HCT116 (cell line): ENCODE measurements around the gene SERPINI1. TPM values are rescaled to one million over a fixed set of nuclear protein-coding genes. Genes with fewer than 3 reads are reported as not detected.
"Not testable (repeated sequence)": the region's sequence is repeated elsewhere in the genome, so short reads cannot be mapped to it uniquely, and the experiment has no call there.

ENCODE experiments used
- ATAC-seq: fragments of 200-7000 bp; cut with Tn5 transposase; 2 replicates; pipeline ENCODE4 v1.9.1; 2020; ENCODE audit warnings: mild to moderate bottlenecking, moderate library complexity
- BruUV-seq: library from RNA; stranded (reverse); fragments of 400-500 nt; replicated peaks from 2 replicates; lab custom pipeline; 2021; lab: Mats Ljungman, UMichigan
- CTCF ChIA-PET: fragments of 300-600 bp; sonication (Branson Sonifier 250); formaldehyde crosslinking; loops from one replicate; lab custom pipeline; 2021; ENCODE audit warnings: antibody characterized with exemption; lab: Charles Lee
- POLR2A ChIA-PET: fragments of 300-600, 350-600 bp; sonication (Branson Sonifier 250); formaldehyde crosslinking; loops from one replicate; lab custom pipeline; 2021; ENCODE audit warnings: antibody characterized with exemption; lab: Charles Lee
- RAD21 ChIA-PET, 2 experiments: fragments of 300-600 bp; sonication (Branson Sonifier 250); formaldehyde crosslinking; loops; one replicate each; lab custom pipeline; 2023; ENCODE audit warnings: low total read pairs in 2 of 2; ENCODE audit not compliant: uncharacterized antibody in 2 of 2, unreplicated experiment in 2 of 2, low non-redundant PET in 1 of 2; lab: Charles Lee
- DNase-seq: peaks from one replicate; pipeline ENCODE4 v3.0.0-alpha.2; 2010; ENCODE audit warnings: low read depth, low spot score
- H2AFZ ChIP-seq: fragments of 200-600 bp; shearing (Covaris generic), sonication (generic); 2 replicates; pipeline ENCODE4 v1.6.1; 2017; ENCODE audit warnings: low read depth, mixed run types, mixed read lengths, antibody characterized with exemption, low read length; ENCODE audit not compliant: poor library complexity, severe bottlenecking
- H3K27ac ChIP-seq: 2 replicates; pipeline ENCODE4 v1.5.1; 2012; ENCODE audit warnings: low read depth, low read length
- H3K27me3 ChIP-seq: fragments of 200-600 bp; sonication (generic); 2 replicates; pipeline ENCODE4 v1.6.1; 2016; ENCODE audit warnings: mixed run types, low read length, mixed read lengths; ENCODE audit not compliant: insufficient read depth
- H3K36me3 ChIP-seq, 2 experiments: fragments of 200-500 bp in 1 of 2; fragments of 200-600 bp in 1 of 2; sonication (Bioruptor generic) in 1 of 2; sonication (generic) in 1 of 2; 2 replicates each; pipeline versions ENCODE4 v1.5.1 to v1.6.1; 2014 to 2016; ENCODE audit warnings: low read length in 2 of 2, inconsistent platforms in 1 of 2, mixed read lengths in 1 of 2, mixed run types in 1 of 2; ENCODE audit not compliant: insufficient read depth in 2 of 2, control insufficient read depth in 1 of 2
- H3K4me1 ChIP-seq, 2 experiments: fragments of 200-600 bp in 1 of 2; sonication (generic) in 1 of 2; 2 replicates each; pipeline versions ENCODE4 v1.5.1 to v1.6.1; 2012 to 2017; ENCODE audit warnings: low read length in 2 of 2, inconsistent platforms in 1 of 2, mild to moderate bottlenecking in 1 of 2, mixed read lengths in 1 of 2, mixed run types in 1 of 2, moderate library complexity in 1 of 2; ENCODE audit not compliant: insufficient read depth in 2 of 2, control insufficient read depth in 1 of 2
- H3K4me2 ChIP-seq: fragments of 200-600 bp; sonication (generic); 2 replicates; pipeline ENCODE4 v1.6.1; 2017; ENCODE audit warnings: mixed run types, low read length, mixed read lengths
- H3K4me3 ChIP-seq, 2 experiments: fragments of 200-600 bp in 1 of 2; sonication (generic) in 1 of 2; replicated peaks in 1 of 2; 2 replicates each; pipeline ENCODE4 v1.5.1; 2011 to 2016; ENCODE audit warnings: low read length in 2 of 2, control low read depth in 1 of 2, low read depth in 1 of 2, mild to moderate bottlenecking in 1 of 2, mixed read lengths in 1 of 2, mixed run types in 1 of 2
- H3K79me2 ChIP-seq: fragments of 200-600 bp; sonication (generic); 2 replicates; pipeline ENCODE4 v1.6.1; 2017; ENCODE audit warnings: mild to moderate bottlenecking, mixed run types, low read length, moderate library complexity, mixed read lengths; ENCODE audit not compliant: insufficient read depth
- H3K9ac ChIP-seq: fragments of 200-600 bp; sonication (generic); 2 replicates; pipeline ENCODE4 v1.6.1; 2016; ENCODE audit warnings: low read length, mixed read lengths
- H3K9me2 ChIP-seq: fragments of 200-600 bp; sonication (generic), shearing (Covaris generic); 2 replicates; pipeline ENCODE4 v1.6.1; 2017; ENCODE audit warnings: mixed run types, mild to moderate bottlenecking, moderate library complexity; ENCODE audit not compliant: insufficient read depth
- H3K9me3 ChIP-seq, 2 experiments: fragments of 200-500 bp in 1 of 2; fragments of 200-600 bp in 1 of 2; sonication (Bioruptor generic) in 1 of 2; sonication (generic) in 1 of 2; 2 replicates each; pipeline ENCODE4 v1.6.1; 2014 to 2017; ENCODE audit warnings: low read length in 2 of 2, mixed read lengths in 2 of 2, inconsistent platforms in 1 of 2, low read depth in 1 of 2, mild to moderate bottlenecking in 1 of 2, mixed run types in 1 of 2, moderate library complexity in 1 of 2; ENCODE audit not compliant: control insufficient read depth in 1 of 2, insufficient read depth in 1 of 2
- H4K20me1 ChIP-seq: fragments of 200-600 bp; sonication (generic), shearing (Covaris generic); 2 replicates; pipeline ENCODE4 v1.6.1; 2017; ENCODE audit warnings: mixed run types, mild to moderate bottlenecking, moderate library complexity; ENCODE audit not compliant: insufficient read depth
- EGR1 ChIP-seq: IDR thresholded peaks from 2 replicates; pipeline ENCODE4 v1.6.1; 2012; ENCODE audit warnings: low read depth
- ELF1 ChIP-seq: IDR thresholded peaks from 2 replicates; pipeline ENCODE4 v1.6.1; 2012; ENCODE audit warnings: low read depth, borderline replicate concordance
- EZH2 ChIP-seq: fragments of 200-600 bp; sonication (generic); IDR thresholded peaks from 2 replicates; pipeline ENCODE4 v1.6.1; 2017; ENCODE audit warnings: antibody characterized with exemption, mixed run types
- EZH2phosphoT487 ChIP-seq: fragments of 200-600 bp; IDR thresholded peaks from 2 replicates; pipeline ENCODE4 v1.6.1; 2018; ENCODE audit warnings: antibody characterized with exemption, borderline replicate concordance
- FOSL1 ChIP-seq: IDR thresholded peaks from 2 replicates; pipeline ENCODE4 v1.6.1; 2012; ENCODE audit warnings: low read depth
- POLR2A ChIP-seq: IDR thresholded peaks from 2 replicates; pipeline ENCODE4 v1.7.0; 2011; ENCODE audit warnings: borderline replicate concordance; ENCODE audit not compliant: insufficient read depth, insufficient read length; ENCODE audit errors: extremely low read depth
- POLR2AphosphoS5 ChIP-seq: IDR thresholded peaks from 2 replicates; pipeline ENCODE4 v1.6.1; 2011; ENCODE audit warnings: mild to moderate bottlenecking, low read depth, low read length, moderate library complexity
- SP1 ChIP-seq: IDR thresholded peaks from 2 replicates; pipeline ENCODE4 v1.6.1; 2012; ENCODE audit warnings: low read depth
- TCF7L2 ChIP-seq: IDR thresholded peaks from 2 replicates; pipeline ENCODE4 v1.7.0; 2011; ENCODE audit warnings: borderline replicate concordance, inconsistent platforms; ENCODE audit not compliant: insufficient read depth, insufficient read length; ENCODE audit errors: extremely low read depth
- YY1 ChIP-seq: IDR thresholded peaks from 2 replicates; pipeline ENCODE4 v1.6.1; 2011; ENCODE audit warnings: low read length, low read depth, moderate library complexity, mild to moderate bottlenecking; ENCODE audit not compliant: insufficient replicate concordance; ENCODE audit errors: extremely low read depth
- ZFX ChIP-seq: fragments of 450-650 bp; IDR thresholded peaks from 2 replicates; pipeline ENCODE4 v1.6.1; 2017
- ZNF274 ChIP-seq: fragments of 200-500 bp; sonication (Bioruptor generic); IDR thresholded peaks from 2 replicates; pipeline ENCODE4 v1.6.1; 2014; ENCODE audit warnings: mild to moderate bottlenecking, low read depth, low read length, inconsistent platforms
- intact Hi-C: fragments of 100-400 bp; cut with micrococcal nuclease; formaldehyde crosslinking; loops from 2 replicates; pipeline ENCODE4 v1.10.0; 2022
- total RNA-seq: library from RNA; stranded (reverse); gene quantifications from one replicate; pipeline ENCODE4 v1.2.1, GENCODE V29; 2021; ENCODE audit not compliant: unreplicated experiment
- TF ChIP-seq, protein P1 (sequence below): IDR thresholded peaks from 2 replicates; pipeline ENCODE4 v1.6.1; 2012
- TF ChIP-seq, protein P2 (sequence below), 3 experiments: fragments of 200-600 bp in 1 of 3; sonication (generic) in 1 of 3; IDR thresholded peaks in 2 of 3; conservative IDR thresholded peaks in 1 of 3; 2 replicates each; pipeline ENCODE4 v1.5.1; 2012 to 2017; ENCODE audit warnings: low read depth in 2 of 3, low read length in 2 of 3, antibody characterized with exemption in 1 of 3, borderline replicate concordance in 1 of 3, control low read depth in 1 of 3, mild to moderate bottlenecking in 1 of 3, mixed read lengths in 1 of 3, mixed run types in 1 of 3, moderate library complexity in 1 of 3; ENCODE audit not compliant: insufficient read depth in 1 of 3
- TF ChIP-seq, protein P3 (sequence below): IDR thresholded peaks from 2 replicates; pipeline ENCODE4 v1.6.1; 2012

SERPINI1 gene
- total RNA-seq, 1 experiment from 2014 or later = 6.5 TPM

DNA sequence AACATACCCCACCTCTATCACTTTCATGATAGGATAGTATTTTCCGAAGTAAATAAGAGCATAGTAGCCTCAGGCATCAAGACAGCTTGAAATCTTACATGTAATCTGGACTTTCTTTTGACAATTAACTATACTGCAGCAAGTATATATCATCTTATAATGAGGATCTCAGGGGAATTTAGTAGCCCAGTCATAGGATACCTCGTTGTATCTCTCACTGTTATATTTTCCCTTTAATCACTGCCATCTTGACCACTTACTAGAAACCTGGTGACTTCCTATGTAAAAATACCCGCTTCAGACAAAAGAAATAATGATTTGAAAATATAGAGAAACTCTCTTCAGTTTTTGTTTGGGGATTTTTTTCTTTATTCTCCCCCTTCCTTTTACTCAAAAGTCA lies 88.2 kb downstream of the SERPINI1 start:
- ChIA-PET CTCF (no interaction called here), POLR2A (no interaction called here), RAD21 (no interaction called here)
- no peaks in the 10 kb centered on the region for H3K4me1 ChIP-seq
- H3K9ac ChIP-seq = no peak overlapping the region
- H3K9me2 ChIP-seq = no peaks in the 10 kb centered on the region
- ATAC-seq (no peak), DNase-seq (no peak)
- no peaks in the 10 kb centered on the region for H3K9me3 ChIP-seq
- H3K4me2 ChIP-seq = no peak overlapping the region
- intact Hi-C loops = no loop called here
- H3K79me2 ChIP-seq = no peaks in the 10 kb centered on the region
- no TSS peak for BruUV-seq
- H2AFZ ChIP-seq = no peak overlapping the region
- no peaks in the 10 kb centered on the region for H3K27me3 ChIP-seq
- no peaks in the 10 kb centered on the region for H4K20me1 ChIP-seq
- H3K27ac ChIP-seq = no peak overlapping the region
- no peak for TF ChIP-seq FOSL1
- TF ChIP-seq, protein P1, sequence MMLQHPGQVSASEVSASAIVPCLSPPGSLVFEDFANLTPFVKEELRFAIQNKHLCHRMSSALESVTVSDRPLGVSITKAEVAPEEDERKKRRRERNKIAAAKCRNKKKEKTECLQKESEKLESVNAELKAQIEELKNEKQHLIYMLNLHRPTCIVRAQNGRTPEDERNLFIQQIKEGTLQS = no peak
- TF ChIP-seq POLR2A = no peak
- no peak for TF ChIP-seq EZH2
- no peak for TF ChIP-seq TCF7L2
- TF ChIP-seq ELF1 = no peak
- TF ChIP-seq, protein P2, sequence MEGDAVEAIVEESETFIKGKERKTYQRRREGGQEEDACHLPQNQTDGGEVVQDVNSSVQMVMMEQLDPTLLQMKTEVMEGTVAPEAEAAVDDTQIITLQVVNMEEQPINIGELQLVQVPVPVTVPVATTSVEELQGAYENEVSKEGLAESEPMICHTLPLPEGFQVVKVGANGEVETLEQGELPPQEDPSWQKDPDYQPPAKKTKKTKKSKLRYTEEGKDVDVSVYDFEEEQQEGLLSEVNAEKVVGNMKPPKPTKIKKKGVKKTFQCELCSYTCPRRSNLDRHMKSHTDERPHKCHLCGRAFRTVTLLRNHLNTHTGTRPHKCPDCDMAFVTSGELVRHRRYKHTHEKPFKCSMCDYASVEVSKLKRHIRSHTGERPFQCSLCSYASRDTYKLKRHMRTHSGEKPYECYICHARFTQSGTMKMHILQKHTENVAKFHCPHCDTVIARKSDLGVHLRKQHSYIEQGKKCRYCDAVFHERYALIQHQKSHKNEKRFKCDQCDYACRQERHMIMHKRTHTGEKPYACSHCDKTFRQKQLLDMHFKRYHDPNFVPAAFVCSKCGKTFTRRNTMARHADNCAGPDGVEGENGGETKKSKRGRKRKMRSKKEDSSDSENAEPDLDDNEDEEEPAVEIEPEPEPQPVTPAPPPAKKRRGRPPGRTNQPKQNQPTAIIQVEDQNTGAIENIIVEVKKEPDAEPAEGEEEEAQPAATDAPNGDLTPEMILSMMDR (IDR thresholded peaks at IDR 0.05 in 2 of 3, conservative IDR thresholded peaks at IDR 0.05 in 1 of 3; ENCODE audit: borderline replicate concordance in 1 of 3, insufficient read depth in 1 of 3, low read depth in 2 of 3, low read length in 2 of 3) = no peak
- TF ChIP-seq EZH2phosphoT487 = no peak
- no peak for TF ChIP-seq ZFX
- TF ChIP-seq ZNF274 = no peak
- TF ChIP-seq EGR1 = no peak
- no peak for TF ChIP-seq POLR2AphosphoS5
- no peak for TF ChIP-seq SP1
- TF ChIP-seq, protein P3, sequence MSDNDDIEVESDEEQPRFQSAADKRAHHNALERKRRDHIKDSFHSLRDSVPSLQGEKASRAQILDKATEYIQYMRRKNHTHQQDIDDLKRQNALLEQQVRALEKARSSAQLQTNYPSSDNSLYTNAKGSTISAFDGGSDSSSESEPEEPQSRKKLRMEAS = no peak
- TF ChIP-seq YY1 = no peak
- TF ChIP-seq, all 23 proteins: peak for 0
- no peak overlapping the region for H3K4me3 ChIP-seq
- no peaks in the 10 kb centered on the region for H3K36me3 ChIP-seq

DNA sequence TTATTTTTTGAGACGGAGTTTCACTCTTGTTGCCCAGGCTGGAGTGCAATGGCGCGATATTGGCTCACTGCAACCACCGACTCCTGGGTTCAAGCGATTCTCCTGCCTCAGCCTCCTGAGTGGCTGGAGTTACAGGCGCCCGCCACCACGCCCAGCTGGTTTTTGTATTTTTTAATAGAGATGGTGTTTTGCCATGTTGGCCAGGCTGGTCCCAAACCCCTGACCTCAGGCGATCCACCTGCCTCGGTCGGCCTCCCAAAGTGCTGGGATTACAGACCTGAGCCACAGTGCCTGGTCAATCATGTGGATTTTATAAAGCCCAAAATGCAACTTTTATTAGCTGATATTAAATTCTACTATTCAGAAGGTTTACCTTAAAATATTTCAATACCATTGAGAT lies 92.1 kb downstream of the SERPINI1 start:
- H2AFZ ChIP-seq, H3K4me1 ChIP-seq, H3K9ac ChIP-seq, H3K9me3 ChIP-seq, H3K36me3 ChIP-seq, CTCF ChIA-PET, H4K20me1 ChIP-seq, POLR2A ChIA-PET, DNase-seq, ATAC-seq, RAD21 ChIA-PET, H3K27ac ChIP-seq, BruUV-seq, H3K4me2 ChIP-seq, H3K9me2 ChIP-seq, intact Hi-C loops, H3K27me3 ChIP-seq, H3K4me3 ChIP-seq, H3K79me2 ChIP-seq: not testable (repeated sequence)
